Raji (cell line): ENCODE measurements around the gene DOCK8.

Source experiments
- POLR2A ChIP-seq: IDR thresholded peaks from 2 replicates; pipeline ENCODE4 v1.6.1; 2011; ENCODE audit warnings: low read depth, low read length, control low read depth; ENCODE audit not compliant: insufficient read depth

DOCK8 gene

DNA sequence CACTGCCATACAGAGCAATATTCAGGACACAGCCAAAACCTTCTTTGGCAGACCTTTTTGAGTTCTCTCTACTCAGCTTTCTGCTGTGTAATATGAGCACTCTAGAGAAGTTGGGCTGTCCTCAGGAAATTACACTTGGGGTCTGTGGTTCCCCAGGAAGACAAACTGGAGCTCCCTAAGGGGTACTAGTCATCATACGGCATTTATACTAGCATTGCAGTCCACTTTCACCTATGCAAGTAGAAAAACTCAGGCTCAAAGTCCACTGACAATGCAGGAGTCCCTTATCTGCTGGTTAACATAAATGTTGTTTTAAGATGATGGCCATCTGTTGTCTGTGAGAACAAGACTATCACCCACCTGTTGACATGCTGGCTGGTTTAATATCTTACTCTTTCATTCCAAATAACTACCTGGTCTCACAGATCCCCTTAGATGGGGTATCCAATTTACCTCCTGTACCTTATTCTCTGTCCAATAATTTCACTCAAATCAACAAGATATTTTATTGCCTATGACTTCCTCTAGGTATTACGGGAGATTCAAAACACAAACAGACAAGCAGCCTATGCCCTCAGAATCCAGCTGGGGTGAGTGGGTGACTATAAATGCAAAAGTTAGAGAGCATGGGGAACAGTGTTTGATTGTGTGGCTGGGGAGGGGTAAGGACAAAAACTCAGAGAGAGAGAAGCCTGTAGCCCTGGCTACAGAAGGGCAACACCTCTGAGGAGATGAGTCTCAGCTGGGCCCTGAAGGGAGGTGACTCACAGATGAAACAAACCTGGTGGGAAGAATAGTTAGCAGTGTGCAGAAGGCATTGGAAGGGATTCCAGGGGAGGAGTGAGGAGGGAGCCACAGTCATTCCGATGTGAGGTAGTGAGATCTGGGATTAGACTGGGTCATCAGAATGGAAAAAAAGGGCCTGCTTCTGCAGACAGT is 10.2 kb downstream of the DOCK8 start:
- no peak for TF ChIP-seq POLR2A

DNA sequence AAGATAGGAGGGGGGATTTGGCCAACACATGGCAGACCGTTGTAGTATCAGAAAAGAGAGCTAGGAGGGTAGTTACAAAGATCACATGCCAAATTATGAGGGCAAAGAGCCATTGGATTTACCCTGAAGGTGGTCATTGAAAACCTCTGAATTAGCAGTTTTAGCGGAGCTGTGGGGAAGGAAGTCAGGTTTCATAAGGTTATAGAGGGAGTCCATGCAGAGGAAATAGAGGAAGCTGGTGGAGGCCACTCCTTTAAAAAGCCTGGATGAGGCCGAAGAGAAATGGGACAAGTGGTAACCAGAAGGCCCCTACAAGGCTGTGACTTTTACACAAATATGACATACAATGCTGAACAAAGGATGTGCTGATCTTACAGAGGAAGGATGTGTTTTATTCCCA is 13.2 kb downstream of the DOCK8 start:
- no peak for TF ChIP-seq POLR2A

DNA sequence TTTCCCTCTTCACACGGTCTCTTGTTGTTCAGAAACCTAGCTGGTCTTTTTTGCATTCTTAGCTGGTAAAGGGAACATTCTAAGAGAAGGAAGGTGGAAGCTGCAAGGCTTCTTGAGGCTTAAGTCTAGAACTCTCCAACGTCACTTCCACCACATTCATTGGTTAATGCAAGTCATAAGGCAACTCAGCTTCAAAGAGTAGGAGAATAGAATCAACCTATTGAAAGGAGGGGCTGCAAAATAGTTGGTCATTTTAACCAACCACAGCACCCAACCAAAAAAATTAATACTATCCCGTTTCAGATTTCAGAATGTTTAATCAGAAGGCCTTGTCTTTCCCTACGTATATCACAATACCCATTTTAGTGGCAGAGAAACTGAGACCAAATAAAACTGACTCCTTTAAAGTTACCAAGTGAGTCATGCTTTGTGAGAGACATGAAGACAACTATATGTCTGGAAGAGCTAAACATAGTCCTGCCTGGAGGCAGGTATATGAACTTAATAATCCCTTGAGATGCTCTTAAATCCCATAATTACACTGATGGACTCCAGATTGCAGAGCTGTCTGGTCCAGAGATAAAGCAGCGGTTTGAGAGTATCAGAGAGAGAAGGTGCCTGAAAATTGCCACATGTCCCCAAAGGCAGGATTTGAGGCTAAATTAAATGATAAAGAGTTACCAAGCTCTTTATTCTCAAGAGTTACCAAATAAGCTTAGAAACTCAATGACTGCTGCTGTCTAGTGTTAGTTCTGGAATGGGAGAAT is 14.4 kb downstream of the DOCK8 start:
- TF ChIP-seq POLR2A, result no peak

DNA sequence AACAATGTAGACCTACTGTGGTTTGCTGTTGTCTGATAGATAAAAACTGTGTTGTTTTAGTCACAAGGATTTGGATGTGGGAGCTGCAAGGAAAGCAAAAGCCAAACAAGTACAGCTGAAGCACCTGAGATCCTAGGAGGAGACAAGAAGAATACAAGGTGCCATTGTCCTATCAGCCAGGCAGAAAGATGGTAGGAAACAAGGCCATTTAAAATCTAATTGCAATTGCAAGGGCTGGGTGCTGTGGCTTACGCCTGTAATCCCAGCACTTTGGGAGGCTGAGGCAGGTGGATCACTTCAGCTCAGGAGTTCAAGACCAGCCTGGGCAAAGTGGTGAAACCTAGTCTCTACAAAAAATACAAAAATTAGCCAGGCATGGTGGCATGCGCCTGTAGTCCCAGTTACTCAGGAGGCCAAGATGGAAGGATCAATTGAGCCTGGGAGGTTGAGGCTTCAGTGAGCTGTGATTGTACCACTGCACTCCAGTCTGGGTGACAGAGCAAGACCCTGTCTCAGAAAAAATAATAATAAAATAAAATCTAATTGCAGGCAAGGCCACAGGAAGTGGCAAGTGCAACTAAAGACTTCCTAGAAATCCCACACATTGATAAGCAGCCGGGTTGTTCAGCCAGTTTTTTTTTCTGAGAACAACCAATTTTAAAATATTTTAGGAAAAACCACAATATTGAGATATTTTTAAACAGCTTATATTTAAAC is 22.6 kb downstream of the DOCK8 start:
- TF ChIP-seq POLR2A, result no peak

DNA sequence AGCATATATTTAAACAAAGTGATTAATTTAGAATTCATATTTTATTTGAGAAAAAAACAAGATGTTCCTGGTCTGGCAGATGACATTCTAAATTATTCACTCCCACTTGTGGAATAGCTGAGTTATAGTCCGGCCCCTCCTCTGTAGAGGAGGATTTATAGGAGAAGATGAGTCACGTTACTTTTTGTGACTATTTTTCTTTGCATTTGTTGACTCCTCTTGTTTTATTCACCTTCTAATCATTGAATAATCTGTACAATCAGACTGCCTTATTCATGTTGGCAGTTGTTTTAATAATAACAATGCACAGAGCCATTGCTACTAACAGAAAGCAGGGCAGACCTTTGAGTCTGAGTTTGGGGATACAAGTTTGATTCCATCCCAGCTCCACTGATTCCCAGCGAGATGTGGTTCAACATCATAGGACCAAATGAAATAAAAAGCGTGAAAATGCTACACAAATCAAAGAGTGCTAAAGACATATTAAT is 23.2 kb downstream of the DOCK8 start:
- no peak for TF ChIP-seq POLR2A

DNA sequence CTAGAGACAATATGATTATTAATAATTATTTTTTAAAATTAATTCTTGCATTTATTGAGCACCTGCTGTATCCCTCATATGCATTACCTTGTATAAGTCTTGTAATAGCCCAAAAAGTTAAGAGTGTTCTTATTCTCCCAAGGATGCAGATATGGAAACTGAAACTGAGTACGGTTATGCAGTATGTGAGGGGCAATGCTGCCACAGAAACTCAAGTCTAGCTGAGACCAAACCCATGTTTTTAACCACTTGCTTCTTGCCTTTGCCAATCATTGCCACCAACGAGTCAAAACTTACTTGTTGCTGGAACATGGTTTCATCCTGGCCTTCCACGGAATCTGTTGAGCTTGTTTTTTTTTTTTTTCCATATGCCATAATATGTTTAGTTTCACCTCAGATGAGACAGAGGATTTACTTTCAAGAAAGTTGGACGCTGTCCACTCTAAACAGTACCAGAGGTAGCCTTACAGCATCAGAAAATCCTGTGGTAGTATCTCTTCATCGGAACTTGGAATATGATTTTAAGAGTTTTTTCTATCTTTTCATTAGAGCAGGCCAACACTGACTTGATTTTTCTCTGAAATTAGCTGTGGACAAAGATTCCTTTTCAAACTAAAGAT is 27.9 kb downstream of the DOCK8 start:
- no peak for TF ChIP-seq POLR2A

DNA sequence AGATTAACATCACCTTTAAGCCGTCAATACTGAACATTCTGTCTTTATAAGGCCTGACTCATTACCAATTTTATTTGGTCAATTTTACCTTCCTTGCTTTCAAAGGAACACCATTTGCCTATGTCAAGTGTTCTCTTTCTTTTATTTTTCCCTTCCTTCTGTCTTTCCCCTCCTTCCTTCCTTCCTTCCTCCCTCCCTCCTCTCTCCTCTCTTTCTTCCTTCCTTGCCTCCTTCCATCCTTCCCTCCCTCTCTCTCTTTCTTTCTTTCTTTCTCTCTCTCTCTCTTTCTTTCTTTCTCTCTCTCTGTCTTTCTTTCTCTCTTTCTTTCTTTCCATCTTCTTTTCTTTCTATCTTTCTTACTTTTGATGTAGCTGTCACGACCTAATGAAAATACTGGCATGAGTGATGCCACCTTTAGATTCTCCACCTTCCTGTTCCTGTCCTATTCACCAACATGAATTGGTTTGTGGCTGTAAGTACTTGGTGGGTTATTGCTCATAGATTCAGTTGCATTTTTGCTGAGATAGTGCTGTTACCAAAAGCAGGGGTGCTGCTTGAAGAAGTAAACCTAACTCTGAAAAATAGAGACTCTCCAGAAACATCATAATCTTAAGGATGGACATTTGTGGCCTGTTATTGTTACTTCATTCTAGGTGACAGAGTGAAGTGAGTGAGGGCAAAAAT is 33.8 kb downstream of the DOCK8 start:
- no peak for TF ChIP-seq POLR2A

DNA sequence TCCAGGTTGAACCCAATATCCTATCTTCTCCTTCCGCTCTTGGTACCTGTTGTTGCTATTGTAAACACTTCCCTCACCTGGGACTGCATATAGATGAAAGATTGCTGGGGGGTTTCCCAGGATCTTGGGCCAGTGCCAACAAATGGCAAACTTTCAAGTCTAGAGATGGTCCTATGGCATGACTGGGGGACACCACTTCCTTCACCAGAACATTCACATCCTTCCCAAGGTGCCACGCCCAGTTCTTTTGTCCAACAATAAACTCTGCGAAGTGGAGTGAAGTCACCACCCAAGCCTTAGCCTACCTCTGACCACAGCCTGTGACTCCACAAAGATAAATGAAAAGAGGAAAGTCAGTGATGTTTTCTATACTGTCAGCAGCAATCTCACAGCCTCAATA is 34.4 kb downstream of the DOCK8 start:
- TF ChIP-seq POLR2A, result no peak

DNA sequence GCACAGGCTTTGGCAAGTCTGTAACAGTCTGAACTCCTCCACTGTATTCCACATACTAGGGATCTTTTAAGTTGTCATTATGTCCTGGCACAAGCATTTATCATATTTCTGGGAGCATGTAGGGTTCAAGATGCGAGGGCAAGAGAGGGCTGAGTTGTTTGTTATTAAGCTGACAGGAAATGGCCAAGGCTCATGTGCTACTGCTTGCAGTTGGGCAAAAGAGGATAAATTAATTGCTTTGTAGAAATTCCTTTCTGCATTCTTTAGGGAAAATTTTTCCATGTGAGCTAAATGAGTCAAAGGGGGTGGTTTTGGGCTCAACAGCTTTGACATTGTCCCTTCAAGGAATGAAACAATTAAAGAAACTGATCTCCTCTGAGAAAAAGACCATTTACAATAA is 35.4 kb downstream of the DOCK8 start:
- no peak for TF ChIP-seq POLR2A

DNA sequence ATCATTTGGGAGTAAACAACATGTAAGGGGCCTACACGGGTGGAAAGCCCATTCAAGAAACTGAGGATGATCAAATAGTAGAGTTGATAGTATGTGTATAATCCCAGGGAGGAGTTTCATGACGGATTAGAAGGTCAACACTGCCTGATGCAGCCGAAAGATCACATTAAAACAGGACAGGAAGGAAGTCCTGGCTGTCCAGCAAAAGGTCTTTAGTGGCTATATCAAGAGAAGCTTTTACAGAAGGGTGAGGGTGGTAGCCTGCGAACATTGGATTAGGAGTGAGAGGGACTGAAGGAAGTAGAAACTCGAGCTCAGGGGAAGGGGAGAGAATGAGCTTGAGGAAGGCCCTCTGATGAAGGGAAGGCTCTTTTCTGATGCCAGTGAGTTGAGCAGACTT is 36.0 kb downstream of the DOCK8 start:
- TF ChIP-seq POLR2A, result no peak

DNA sequence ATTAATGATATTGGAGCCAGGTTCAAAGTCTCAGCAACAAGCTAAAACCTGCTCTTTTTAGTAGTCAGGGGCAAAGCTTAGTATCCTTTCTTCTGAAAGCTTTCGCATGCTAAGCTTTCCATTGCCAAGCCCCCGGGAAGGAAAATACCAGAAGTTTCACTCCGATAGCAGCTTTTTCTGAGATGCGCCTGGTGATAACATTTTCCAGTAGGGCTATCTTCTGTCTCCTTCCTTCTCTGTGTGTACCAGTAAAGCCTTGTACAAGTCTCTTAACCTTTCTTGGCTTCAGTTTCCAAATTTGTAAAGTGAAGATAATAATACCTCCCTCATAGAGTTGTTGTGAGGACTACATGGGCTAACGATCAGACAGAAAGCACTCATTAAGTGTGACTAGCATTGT is 36.7 kb downstream of the DOCK8 start:
- no peak for TF ChIP-seq POLR2A

DNA sequence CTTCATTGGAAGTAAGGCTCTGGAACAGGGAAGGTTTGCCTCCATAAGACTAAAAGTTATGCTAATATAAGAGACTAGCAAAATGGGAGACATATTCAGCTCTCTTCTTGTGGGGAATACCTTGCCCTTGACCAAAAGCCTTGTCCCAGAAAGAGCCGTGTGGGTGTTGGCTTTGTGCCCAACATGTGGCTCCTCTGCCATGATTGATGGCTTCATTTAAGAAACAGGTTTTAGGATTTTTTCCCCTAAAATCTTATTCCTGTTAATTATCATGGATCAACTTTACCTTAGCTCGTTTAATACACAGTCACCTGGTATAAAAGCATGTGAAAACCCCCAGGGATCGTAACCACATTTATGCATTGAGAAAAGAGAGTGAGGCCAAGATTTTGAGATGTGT is 38.9 kb downstream of the DOCK8 start:
- no peak for TF ChIP-seq POLR2A

DNA sequence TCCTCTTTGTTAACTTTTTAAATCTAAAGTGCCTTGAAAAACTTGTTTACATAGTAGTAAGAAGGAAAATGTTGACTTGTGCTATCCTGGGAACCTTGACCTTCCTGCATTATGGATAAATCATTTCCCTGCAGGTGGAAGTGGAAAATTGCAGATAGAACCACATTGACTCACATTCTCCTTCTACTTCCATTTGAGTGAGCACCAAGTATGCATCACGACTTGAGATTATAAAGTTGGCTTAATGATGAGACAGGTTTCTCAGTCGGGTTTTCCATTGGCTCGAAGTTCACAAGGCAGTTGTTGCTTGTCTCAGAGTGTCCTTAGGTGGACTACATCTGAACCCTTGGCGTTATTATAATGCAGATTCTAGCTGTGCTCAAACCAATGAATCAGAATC is 39.9 kb downstream of the DOCK8 start:
- TF ChIP-seq POLR2A, result no peak

DNA sequence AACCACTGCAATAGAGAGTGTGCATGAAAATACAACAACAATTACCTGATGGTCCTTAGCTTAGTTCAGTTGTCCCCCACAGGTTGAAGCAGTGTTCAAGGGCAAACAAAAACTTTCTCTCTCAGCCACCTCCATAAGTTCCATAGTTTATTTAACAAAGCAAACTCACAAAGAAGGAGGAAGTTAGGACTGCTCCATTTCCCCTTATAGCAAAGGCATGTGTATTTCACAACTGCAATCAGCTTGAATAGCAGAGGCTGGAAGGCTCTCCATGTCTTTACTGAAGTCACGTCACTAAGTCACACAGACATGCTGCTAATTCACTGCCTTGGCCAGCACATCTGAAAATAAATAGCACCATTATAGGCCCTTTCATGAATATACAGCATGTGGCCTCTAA is 43.3 kb downstream of the DOCK8 start:
- no peak for TF ChIP-seq POLR2A
